Neural progenitor cell (in vitro differentiated cells): ENCODE data around the gene MCF2L2.

ENCODE experiments used
- CTCF ChIP-seq: fragments of 200-600 bp; sonication (generic); IDR thresholded peaks from 2 replicates; pipeline ENCODE4 v1.5.1; 2017; ENCODE audit warnings: antibody characterized with exemption, mild to moderate bottlenecking
- EZH2phosphoT487 ChIP-seq: fragments of 200-600 bp; sonication (generic); IDR thresholded peaks from 2 replicates; pipeline ENCODE4 v1.6.1; 2017; ENCODE audit warnings: antibody characterized with exemption

GRCh38 chr3:183230826-183231225, 197.6 kb downstream of the MCF2L2 start:
- TF ChIP-seq CTCF: no peak
- TF ChIP-seq EZH2phosphoT487: no peak
